ENCODE results near the gene LPP. TPM values are rescaled to one million over a fixed set of nuclear protein-coding genes. Genes with fewer than 3 reads are reported as not detected.

Gene LPP
- total RNA-seq, 1 donor from 2014 or later = 23.1 TPM

- no peaks in the 10 kb centered on the region for H3K36me3 Mint-ChIP-seq (ENCODE audit: unreplicated experiment)
- H3K27me3 Mint-ChIP-seq (ENCODE audit: unreplicated experiment) = peaks cover 2% of the 10 kb centered on the region
- no peak for DNase-seq
- no peak overlapping the region for H3K4me3 Mint-ChIP-seq (ENCODE audit: unreplicated experiment)
- TF ChIP-seq, protein P1, sequence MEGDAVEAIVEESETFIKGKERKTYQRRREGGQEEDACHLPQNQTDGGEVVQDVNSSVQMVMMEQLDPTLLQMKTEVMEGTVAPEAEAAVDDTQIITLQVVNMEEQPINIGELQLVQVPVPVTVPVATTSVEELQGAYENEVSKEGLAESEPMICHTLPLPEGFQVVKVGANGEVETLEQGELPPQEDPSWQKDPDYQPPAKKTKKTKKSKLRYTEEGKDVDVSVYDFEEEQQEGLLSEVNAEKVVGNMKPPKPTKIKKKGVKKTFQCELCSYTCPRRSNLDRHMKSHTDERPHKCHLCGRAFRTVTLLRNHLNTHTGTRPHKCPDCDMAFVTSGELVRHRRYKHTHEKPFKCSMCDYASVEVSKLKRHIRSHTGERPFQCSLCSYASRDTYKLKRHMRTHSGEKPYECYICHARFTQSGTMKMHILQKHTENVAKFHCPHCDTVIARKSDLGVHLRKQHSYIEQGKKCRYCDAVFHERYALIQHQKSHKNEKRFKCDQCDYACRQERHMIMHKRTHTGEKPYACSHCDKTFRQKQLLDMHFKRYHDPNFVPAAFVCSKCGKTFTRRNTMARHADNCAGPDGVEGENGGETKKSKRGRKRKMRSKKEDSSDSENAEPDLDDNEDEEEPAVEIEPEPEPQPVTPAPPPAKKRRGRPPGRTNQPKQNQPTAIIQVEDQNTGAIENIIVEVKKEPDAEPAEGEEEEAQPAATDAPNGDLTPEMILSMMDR (IDR thresholded peaks at IDR 0.05; ENCODE audit: partially characterized antibody, unreplicated experiment) = no peak
- no peaks in the 10 kb centered on the region for H3K9me3 Mint-ChIP-seq (ENCODE audit: unreplicated experiment)
- peaks cover 4% of the 10 kb centered on the region for H3K4me1 Mint-ChIP-seq (ENCODE audit: low read depth, unreplicated experiment)
- no peak overlapping the region for H3K27ac Mint-ChIP-seq (ENCODE audit: unreplicated experiment)
Measured at GRCh38 chr3:188583341-188584161, 429.6 kb downstream of the LPP start.

GRCh38 chr3:188584162-188584529, 430.2 kb downstream of the LPP start:
- Mint-ChIP-seq H3K27me3 (ENCODE audit: unreplicated experiment) (no peaks in the 10 kb centered on the region), H3K36me3 (ENCODE audit: unreplicated experiment) (no peaks in the 10 kb centered on the region), H3K27ac (ENCODE audit: unreplicated experiment) (no peak overlapping the region), H3K4me3 (ENCODE audit: unreplicated experiment) (no peak overlapping the region), H3K4me1 (ENCODE audit: low read depth, unreplicated experiment) (no peaks in the 10 kb centered on the region), H3K9me3 (ENCODE audit: unreplicated experiment) (no peaks in the 10 kb centered on the region)
- DNase-seq = no peak
- TF ChIP-seq, protein P1 (IDR thresholded peaks at IDR 0.05; ENCODE audit: partially characterized antibody, unreplicated experiment) = no peak

- DNase-seq = no peak
- Mint-ChIP-seq H3K27ac (ENCODE audit: unreplicated experiment) (no peak overlapping the region), H3K36me3 (ENCODE audit: unreplicated experiment) (no peaks in the 10 kb centered on the region), H3K27me3 (ENCODE audit: unreplicated experiment) (no peaks in the 10 kb centered on the region), H3K4me1 (ENCODE audit: low read depth, unreplicated experiment) (no peaks in the 10 kb centered on the region), H3K9me3 (ENCODE audit: unreplicated experiment) (no peaks in the 10 kb centered on the region), H3K4me3 (ENCODE audit: unreplicated experiment) (no peak overlapping the region)
- TF ChIP-seq, protein P1 (IDR thresholded peaks at IDR 0.05; ENCODE audit: partially characterized antibody, unreplicated experiment) = no peak
Measured at GRCh38 chr3:188584958-188585689, 431.2 kb downstream of the LPP start.

DNA sequence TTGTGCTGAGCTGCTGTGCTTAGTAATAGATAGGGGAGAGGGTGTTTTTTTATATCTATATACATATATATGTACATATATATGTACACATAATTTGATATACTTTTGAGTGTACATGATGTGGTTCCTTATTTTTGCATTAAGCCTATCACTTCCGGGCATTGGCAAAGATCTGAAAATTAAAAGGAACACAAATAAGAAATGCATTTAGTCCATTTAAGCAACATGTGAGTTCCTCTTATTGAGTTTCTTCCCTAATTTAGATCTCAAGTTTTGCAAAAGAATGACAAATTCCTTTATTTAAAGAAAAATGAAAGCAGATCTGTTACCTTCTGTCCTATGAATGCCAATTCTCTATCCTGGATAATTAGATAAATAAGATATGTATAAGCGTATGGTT, 435.1 kb downstream of the LPP start:
- Mint-ChIP-seq H3K4me1 (ENCODE audit: low read depth, unreplicated experiment) (no peaks in the 10 kb centered on the region), H3K9me3 (ENCODE audit: unreplicated experiment) (no peaks in the 10 kb centered on the region), H3K36me3 (ENCODE audit: unreplicated experiment) (no peaks in the 10 kb centered on the region), H3K4me3 (ENCODE audit: unreplicated experiment) (no peak overlapping the region), H3K27me3 (ENCODE audit: unreplicated experiment) (no peaks in the 10 kb centered on the region), H3K27ac (ENCODE audit: unreplicated experiment) (no peak overlapping the region)
- TF ChIP-seq, protein P1 (IDR thresholded peaks at IDR 0.05; ENCODE audit: partially characterized antibody, unreplicated experiment) = no peak
- DNase-seq = no peak

GRCh38 chr3:188589771-188590170, 435.8 kb downstream of the LPP start:
- H3K27ac Mint-ChIP-seq (ENCODE audit: unreplicated experiment) = no peak overlapping the region
- no peaks in the 10 kb centered on the region for H3K9me3 Mint-ChIP-seq (ENCODE audit: unreplicated experiment)
- H3K36me3 Mint-ChIP-seq (ENCODE audit: unreplicated experiment) = no peaks in the 10 kb centered on the region
- no peaks in the 10 kb centered on the region for H3K27me3 Mint-ChIP-seq (ENCODE audit: unreplicated experiment)
- no peaks in the 10 kb centered on the region for H3K4me1 Mint-ChIP-seq (ENCODE audit: low read depth, unreplicated experiment)
- TF ChIP-seq, protein P1 (IDR thresholded peaks at IDR 0.05; ENCODE audit: partially characterized antibody, unreplicated experiment) = no peak
- H3K4me3 Mint-ChIP-seq (ENCODE audit: unreplicated experiment) = no peak overlapping the region
- DNase-seq = no peak

All from glutamatergic neuron (in vitro differentiated cells).